ENCODE data around the gene ERCC3. TPM values are rescaled to one million over a fixed set of nuclear protein-coding genes. Genes with fewer than 3 reads are reported as not detected.

ERCC3 gene
- total RNA-seq, 6 donors from 2014 or later = 32.1 to 178 (median 49.8) TPM

- WGBS, 2 donors = 87 to 89% methylated on average over 3 of the region's 3 CpGs
- Histone ChIP-seq H3K27me3 (no peaks in the 10 kb centered on the region), H3K27ac (no peak overlapping the region), H3K4me1 (no peaks in the 10 kb centered on the region), H3K4me3 (no peak overlapping the region), H3K9me3 (no peaks in the 10 kb centered on the region), H3K36me3 (peaks cover 7 to 99% (median 71%) of the 10 kb centered on the region in 4 donors)
- no peak for TF ChIP-seq CTCF (IDR thresholded peaks at IDR 0.05)
- TF ChIP-seq POLR2A (IDR thresholded peaks at IDR 0.05) = no peak
- no peak for TF ChIP-seq POLR2AphosphoS5 (IDR thresholded peaks at IDR 0.05)
- TF ChIP-seq EP300 (IDR thresholded peaks at IDR 0.05) = no peak
- ATAC-seq (ENCODE audit: low FRiP score in 2 of 2) (no peak), DNase-seq (no peak)
Measured at GRCh38 chr2:127278959-127279358, 15.0 kb downstream of the ERCC3 start.

- Histone ChIP-seq H3K27ac (no peak overlapping the region), H3K4me1 (no peaks in the 10 kb centered on the region), H3K27me3 (no peaks in the 10 kb centered on the region), H3K9me3 (no peaks in the 10 kb centered on the region), H3K4me3 (no peak overlapping the region), H3K36me3 (peaks cover 12 to 99% (median 74%) of the 10 kb centered on the region in 4 donors)
- no peak for DNase-seq
- WGBS, 2 donors = 94 to 98% methylated on average over 2 of the region's 2 CpGs
- TF ChIP-seq CTCF (IDR thresholded peaks at IDR 0.05) (no peak), EP300 (IDR thresholded peaks at IDR 0.05) (no peak), POLR2A (IDR thresholded peaks at IDR 0.05) (no peak), POLR2AphosphoS5 (IDR thresholded peaks at IDR 0.05) (no peak)
- no peak for ATAC-seq (ENCODE audit: low FRiP score in 2 of 2)
Measured at GRCh38 chr2:127277028-127277427, 16.9 kb downstream of the ERCC3 start.

- H3K36me3 ChIP-seq = peaks cover 22 to 100% (median 84%) of the 10 kb centered on the region in 4 donors
- 91% methylated on average over 9 of the region's 9 CpGs for WGBS, 2 donors
- TF ChIP-seq CTCF (IDR thresholded peaks at IDR 0.05) (no peak), POLR2A (IDR thresholded peaks at IDR 0.05) (no peak), POLR2AphosphoS5 (IDR thresholded peaks at IDR 0.05) (no peak), EP300 (IDR thresholded peaks at IDR 0.05) (no peak)
Measured at GRCh38 chr2:127275789-127276188, 18.2 kb downstream of the ERCC3 start.

GRCh38 chr2:127275356-127275755, 18.6 kb downstream of the ERCC3 start:
- H3K36me3 ChIP-seq = peaks cover 26 to 100% (median 86%) of the 10 kb centered on the region in 4 donors
- H3K4me3 ChIP-seq = no peak overlapping the region
- H3K4me1 ChIP-seq = no peaks in the 10 kb centered on the region
- no peaks in the 10 kb centered on the region for H3K27me3 ChIP-seq
- no peak for ATAC-seq (ENCODE audit: low FRiP score in 2 of 2)
- WGBS, 2 donors = 87 to 98% methylated on average over 3 of the region's 3 CpGs
- H3K9me3 ChIP-seq = no peaks in the 10 kb centered on the region
- DNase-seq = no peak
- no peak overlapping the region for H3K27ac ChIP-seq
- TF ChIP-seq EP300 (IDR thresholded peaks at IDR 0.05) (no peak), POLR2AphosphoS5 (IDR thresholded peaks at IDR 0.05) (no peak), POLR2A (IDR thresholded peaks at IDR 0.05) (no peak), CTCF (IDR thresholded peaks at IDR 0.05) (no peak)

More at GRCh38 chr2:127275789-127276188, 18.2 kb downstream of the ERCC3 start:
- no peak overlapping the region for H3K4me3 ChIP-seq
- H3K9me3 ChIP-seq = no peaks in the 10 kb centered on the region
- DNase-seq = no peak
- H3K27ac ChIP-seq = no peak overlapping the region
- ATAC-seq (ENCODE audit: low FRiP score in 2 of 2) = no peak
- H3K4me1 ChIP-seq = no peaks in the 10 kb centered on the region
- H3K27me3 ChIP-seq = no peaks in the 10 kb centered on the region

GRCh38 chr2:127270663-127271062, 23.3 kb downstream of the ERCC3 start:
- no peak for ATAC-seq (ENCODE audit: low FRiP score in 2 of 2)
- DNase-seq = no peak
- Histone ChIP-seq H3K4me3 (no peak overlapping the region), H3K27ac (no peak overlapping the region), H3K36me3 (peaks cover 43 to 90% (median 72%) of the 10 kb centered on the region in 4 donors), H3K9me3 (no peaks in the 10 kb centered on the region), H3K27me3 (no peaks in the 10 kb centered on the region), H3K4me1 (no peaks in the 10 kb centered on the region)
- WGBS, 2 donors = 93 to 95% methylated on average over 4 to 5 of the region's 5 CpGs
- TF ChIP-seq POLR2AphosphoS5 (IDR thresholded peaks at IDR 0.05) (no peak), EP300 (IDR thresholded peaks at IDR 0.05) (no peak), CTCF (IDR thresholded peaks at IDR 0.05) (no peak), POLR2A (IDR thresholded peaks at IDR 0.05) (no peak)

Measured in upper lobe of left lung (tissue), 6 donors.